ENCODE data around the gene USP32. TPM values are rescaled to one million over a fixed set of nuclear protein-coding genes. Genes with fewer than 3 reads are reported as not detected.

USP32 gene
- total RNA-seq, 4 donors from 2014 or later, result 65.1 to 80.1 (median 77.2) TPM

DNA sequence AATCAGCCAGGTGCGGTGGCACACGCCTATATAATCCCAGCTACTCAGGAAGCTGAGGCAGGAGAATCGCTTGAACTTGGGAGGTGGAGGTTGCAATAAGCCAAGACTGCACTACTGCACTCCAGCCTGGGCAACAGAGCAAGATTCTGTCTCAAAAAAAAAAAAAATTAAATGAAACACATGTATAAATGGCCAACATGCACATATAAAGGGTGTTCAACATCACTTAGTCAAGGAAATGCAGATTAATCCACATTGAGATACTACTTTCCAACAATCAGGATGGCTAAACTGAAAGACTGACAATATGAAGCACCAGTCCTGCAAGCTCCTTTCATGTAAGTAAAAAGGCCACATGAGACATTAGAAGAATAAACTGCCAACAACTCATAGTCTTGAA lies 20.5 kb downstream of the USP32 start:
- TF ChIP-seq, protein P1, sequence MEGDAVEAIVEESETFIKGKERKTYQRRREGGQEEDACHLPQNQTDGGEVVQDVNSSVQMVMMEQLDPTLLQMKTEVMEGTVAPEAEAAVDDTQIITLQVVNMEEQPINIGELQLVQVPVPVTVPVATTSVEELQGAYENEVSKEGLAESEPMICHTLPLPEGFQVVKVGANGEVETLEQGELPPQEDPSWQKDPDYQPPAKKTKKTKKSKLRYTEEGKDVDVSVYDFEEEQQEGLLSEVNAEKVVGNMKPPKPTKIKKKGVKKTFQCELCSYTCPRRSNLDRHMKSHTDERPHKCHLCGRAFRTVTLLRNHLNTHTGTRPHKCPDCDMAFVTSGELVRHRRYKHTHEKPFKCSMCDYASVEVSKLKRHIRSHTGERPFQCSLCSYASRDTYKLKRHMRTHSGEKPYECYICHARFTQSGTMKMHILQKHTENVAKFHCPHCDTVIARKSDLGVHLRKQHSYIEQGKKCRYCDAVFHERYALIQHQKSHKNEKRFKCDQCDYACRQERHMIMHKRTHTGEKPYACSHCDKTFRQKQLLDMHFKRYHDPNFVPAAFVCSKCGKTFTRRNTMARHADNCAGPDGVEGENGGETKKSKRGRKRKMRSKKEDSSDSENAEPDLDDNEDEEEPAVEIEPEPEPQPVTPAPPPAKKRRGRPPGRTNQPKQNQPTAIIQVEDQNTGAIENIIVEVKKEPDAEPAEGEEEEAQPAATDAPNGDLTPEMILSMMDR (IDR thresholded peaks at IDR 0.05; ENCODE audit: low read depth), result no peak

GRCh38 chr17:60369727-60370126 lies 22.2 kb downstream of the USP32 start:
- TF ChIP-seq, protein P1 (IDR thresholded peaks at IDR 0.05; ENCODE audit: low read depth), result no peak

DNA sequence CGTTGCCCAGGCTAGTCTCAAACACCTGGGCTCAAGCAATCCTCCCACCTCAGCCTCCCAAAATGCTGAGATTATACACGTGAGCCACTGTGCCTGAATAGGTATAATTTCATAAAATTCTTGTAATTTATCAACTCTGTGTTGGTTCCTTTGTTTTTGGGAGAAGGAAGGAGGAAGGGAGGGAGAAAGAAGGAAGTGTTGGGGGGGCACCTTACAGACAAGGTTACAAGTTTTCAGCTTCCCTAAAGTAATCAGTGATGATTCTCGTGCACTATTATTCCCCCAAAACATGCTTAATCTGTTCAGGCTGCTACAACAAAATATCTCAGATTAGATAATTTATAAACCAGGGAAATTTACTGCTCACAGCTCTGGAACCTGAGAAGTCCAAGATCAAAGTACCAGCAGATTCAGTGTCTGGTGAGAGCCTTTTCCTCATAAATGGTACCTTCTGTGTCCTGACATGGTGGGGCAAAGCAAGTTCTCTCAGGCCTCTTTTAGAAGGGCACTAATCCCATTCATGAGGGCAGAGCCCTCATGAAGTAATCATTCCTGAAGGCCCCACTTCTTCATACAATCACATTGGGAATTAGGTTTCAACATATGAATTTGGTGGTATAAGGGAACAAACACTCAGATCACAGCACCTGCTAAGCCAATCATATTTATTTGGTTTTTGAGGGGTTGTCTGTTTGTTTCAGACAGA lies 28.1 kb downstream of the USP32 start:
- TF ChIP-seq, protein P1 (IDR thresholded peaks at IDR 0.05; ENCODE audit: low read depth), result no peak

DNA sequence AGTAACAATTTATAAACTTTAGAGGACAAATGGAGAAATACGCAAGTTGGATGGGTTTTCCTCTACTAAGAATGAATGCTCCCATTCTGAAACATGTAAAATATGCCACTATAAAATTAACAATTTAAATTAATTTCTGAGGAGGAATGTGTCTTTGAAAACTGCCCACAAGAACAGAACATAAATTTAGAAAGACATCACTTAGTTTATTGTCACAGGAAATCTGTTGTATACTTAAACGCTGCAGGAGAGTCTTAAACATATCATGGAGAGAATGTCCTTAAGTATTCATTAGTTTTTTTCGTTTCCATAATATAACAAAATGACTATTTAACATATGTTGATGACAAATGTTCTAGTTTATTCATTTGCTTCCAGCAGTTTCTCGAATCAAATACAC lies 29.6 kb downstream of the USP32 start:
- TF ChIP-seq, protein P1 (IDR thresholded peaks at IDR 0.05; ENCODE audit: low read depth), result no peak

GRCh38 chr17:60361889-60362288 lies 30.0 kb downstream of the USP32 start:
- TF ChIP-seq, protein P1 (IDR thresholded peaks at IDR 0.05; ENCODE audit: low read depth), result peak; percentile 27

- TF ChIP-seq, protein P1 (IDR thresholded peaks at IDR 0.05; ENCODE audit: low read depth), result no peak
These were observed 32.5 kb downstream of the USP32 start for GRCh38 chr17:60359415-60359814.

GRCh38 chr17:60358606-60359225 lies 33.2 kb downstream of the USP32 start:
- TF ChIP-seq, protein P1 (IDR thresholded peaks at IDR 0.05; ENCODE audit: low read depth), result no peak
